ENCODE measurements around the gene ABHD12B.

The ABHD12B gene

DNA sequence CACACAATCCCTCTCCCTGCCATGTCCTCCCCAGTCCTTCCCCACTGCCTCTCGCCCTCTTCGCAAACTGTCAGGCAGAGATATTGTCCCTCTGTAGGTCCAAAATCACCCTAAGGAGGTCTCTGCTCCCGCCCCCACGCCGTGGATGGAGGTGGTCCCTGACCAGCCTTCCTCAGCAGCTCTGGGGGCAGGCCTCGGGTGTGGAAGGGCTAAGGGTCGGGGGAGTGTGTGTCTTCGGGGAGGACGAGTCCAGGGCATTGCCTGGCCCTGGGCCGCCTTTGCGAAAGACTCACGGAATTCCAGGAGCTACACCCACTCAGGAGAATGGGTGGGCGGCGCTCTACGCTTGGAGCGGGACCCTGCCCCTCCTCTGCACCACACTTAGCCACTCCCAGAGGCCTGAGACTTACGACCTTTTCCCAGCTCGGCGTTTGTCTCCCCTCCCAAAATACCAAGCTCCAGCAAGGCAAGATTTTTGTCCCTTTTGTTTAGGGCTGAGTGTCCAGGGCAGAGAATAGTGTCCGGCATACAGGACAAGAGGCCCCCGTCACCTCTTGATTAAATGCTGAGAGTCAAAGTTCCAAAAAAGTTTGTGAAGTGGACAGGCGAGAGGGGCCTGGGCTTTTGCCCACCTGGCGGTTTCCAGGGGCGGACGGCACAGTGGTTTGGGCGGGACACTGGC lies 71.5 kb downstream of the ABHD12B start:
- peak overlapping the region; percentile 49 for H3K4me3 Mint-ChIP-seq
- peaks cover 60% of the 10 kb centered on the region for H3K27me3 Mint-ChIP-seq
- no peak overlapping the region for H3K27ac Mint-ChIP-seq

DNA sequence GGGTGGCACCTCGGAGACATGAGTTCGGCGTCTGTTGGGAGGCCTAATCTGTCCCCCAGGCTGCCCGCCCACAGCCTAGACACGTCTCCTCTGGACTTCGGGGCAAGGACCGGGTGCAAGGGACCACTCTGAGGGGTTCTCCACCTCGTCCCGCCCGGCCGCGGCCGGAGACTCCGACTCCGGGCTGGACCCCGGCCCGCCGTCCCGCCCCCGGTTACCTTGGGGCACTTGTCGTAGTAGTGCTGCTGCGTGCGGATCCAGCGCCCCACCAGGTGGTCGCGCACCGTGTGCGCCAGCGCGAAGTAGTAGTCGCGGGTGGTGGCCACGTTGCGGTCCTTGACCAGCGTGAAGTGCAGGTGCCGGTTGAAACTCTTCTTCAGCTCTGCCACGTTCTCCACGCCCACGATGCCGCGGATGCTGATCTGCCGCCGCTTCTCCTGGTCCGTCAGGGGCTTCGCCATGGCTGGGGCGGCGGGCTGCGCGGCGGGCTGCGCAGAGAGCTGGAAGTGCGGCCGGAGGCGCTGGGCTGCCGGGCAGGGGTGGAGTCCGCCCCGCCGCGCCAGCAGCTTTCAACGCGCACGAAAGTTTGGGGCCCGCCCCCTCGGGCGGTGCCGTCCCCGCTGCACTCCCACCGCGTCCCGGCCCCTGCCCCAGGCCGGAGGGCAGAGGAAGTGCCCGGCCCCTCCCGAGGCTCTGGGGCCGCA lies 72.2 kb downstream of the ABHD12B start, which contains the start of gene PYGL:
Gene PYGL, minus strand, starts transcription at position 541 of the 704 bp plus-strand sequence. Its CDS starts 80 bp downstream, at position 461.
- Mint-ChIP-seq H3K4me1 (peaks cover 15% of the 10 kb centered on the region), H3K4me3 (peak within 1 kb of the TSS; percentile 71), H3K9me3 (no peaks in the 10 kb centered on the region), H3K27me3 (peaks cover 60% of the 10 kb centered on the region), H3K36me3 (peaks cover 2% of the 10 kb centered on the region), H3K27ac (no peak within 1 kb of the TSS)
- DNase-seq, result peak; percentile 46
- CTCF ChIA-PET, result interaction anchor here (1.1 kb wide), 1 partner anchor 15 kb away, joined by 4 read pairs; no protein-coding TSS in a partner anchor

More for the DNA sequence above, 71.5 kb downstream of the ABHD12B start:
- no peak for DNase-seq
- peaks cover 2% of the 10 kb centered on the region for H3K36me3 Mint-ChIP-seq
- CTCF ChIA-PET, result no interaction called here
- H3K9me3 Mint-ChIP-seq, result no peaks in the 10 kb centered on the region
- peaks cover 15% of the 10 kb centered on the region for H3K4me1 Mint-ChIP-seq

DNA sequence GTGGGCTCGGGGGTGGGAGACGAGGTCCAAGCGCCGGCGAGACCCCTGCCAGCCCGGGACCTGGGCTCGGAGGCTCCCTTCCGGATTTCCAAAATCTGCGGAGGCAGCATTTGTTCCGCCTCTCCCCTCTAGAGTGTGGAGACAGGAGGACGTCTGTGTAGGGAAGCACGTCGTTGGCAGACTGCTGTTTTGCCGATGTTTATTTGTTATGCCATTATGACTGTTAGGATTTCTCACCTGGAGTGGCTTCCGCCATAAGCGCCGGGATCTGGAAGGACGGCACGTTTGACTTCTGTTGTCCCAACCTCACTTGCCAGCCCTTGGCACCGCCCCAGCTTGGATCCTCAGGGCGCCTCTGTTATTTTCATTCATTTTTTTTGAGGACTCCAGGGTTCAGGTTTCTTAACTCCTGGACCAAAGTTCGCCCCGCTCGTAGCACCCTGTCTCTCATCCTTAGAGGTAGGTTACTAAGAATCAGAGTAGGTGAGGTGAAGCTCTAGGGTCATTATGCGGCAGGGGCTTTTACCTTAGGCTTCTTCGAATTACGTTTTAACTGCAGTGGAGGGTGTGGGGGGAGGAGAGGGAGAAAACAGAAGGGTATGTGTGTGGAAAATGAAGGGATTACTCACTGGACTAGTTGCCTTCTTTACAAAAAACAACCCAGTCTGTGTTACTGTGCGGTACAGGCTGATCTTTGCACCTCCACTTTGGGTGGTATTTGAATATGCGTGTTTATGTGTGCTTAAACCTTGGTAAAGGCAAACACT lies 73.0 kb downstream of the ABHD12B start:
- no peak overlapping the region for H3K27ac Mint-ChIP-seq
- CTCF ChIA-PET, result interaction anchor here (1.1 kb wide), 1 partner anchor 14 kb away, joined by 4 read pairs; no protein-coding TSS in a partner anchor
- peaks cover 60% of the 10 kb centered on the region for H3K27me3 Mint-ChIP-seq
- H3K4me3 Mint-ChIP-seq, result peak overlapping the region; percentile 71
- H3K9me3 Mint-ChIP-seq, result no peaks in the 10 kb centered on the region
- DNase-seq, result no peak
- H3K4me1 Mint-ChIP-seq, result peaks cover 15% of the 10 kb centered on the region
- H3K36me3 Mint-ChIP-seq, result peaks cover 2% of the 10 kb centered on the region

DNA sequence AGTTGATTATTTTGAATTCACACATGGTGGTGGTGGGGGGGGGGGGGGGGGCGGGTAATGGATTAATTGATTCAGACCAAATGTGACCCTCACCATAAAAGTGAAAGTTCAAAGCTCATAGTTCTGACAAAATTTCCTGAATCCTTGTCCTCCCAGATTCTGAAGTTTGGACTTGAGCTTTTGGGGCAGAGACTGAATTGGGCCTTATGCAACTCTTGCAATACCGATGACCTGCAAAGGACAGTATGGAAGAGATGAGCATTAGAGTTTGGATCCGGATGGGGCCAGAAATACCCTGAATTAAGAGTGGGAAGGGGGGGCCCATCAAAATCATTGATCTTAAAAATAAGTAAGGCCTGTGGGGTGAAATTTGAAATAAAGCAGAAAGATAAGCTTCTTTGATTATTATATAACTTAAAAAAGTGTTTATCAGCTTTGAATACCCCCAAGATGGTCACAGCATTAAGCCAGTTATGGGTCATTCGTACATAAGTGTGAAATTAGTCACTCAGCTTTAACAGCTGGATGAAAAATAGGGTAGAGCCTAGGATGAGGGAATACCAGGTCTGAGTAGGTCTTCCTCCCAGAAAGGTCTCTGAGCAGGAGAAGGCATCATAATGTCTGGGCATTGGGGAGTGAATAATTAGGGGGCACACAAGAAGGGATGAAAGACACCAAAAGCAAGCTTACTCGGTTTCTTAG lies 74.5 kb downstream of the ABHD12B start:
- Mint-ChIP-seq H3K4me3 (no peak overlapping the region), H3K27ac (no peak overlapping the region), H3K4me1 (peaks cover 15% of the 10 kb centered on the region), H3K9me3 (no peaks in the 10 kb centered on the region), H3K27me3 (peaks cover 52% of the 10 kb centered on the region), H3K36me3 (peaks cover 2% of the 10 kb centered on the region)
- CTCF ChIA-PET, result no interaction called here
- DNase-seq, result no peak

DNA sequence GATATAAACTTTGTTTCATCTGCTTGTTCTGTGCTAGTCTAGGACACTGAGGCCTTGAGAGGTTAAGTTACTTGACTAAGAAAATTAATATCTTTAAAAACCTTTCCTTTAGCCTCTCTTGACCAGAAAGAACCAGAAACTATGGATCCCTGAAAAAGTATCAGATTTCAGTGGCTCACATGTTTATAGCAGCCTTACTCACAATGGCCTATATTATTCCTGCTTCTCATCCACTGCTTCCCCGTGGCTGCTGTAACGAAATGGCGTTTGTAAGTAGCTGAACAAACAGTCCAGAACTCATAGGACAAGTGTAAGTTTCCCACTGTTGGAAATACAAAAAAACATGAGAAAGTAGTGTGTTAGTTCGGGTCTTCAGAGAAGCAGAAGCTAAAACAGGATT lies 75.6 kb downstream of the ABHD12B start:
- no peak for DNase-seq
- peaks cover 2% of the 10 kb centered on the region for H3K36me3 Mint-ChIP-seq
- H3K4me3 Mint-ChIP-seq, result no peak overlapping the region
- H3K4me1 Mint-ChIP-seq, result peaks cover 15% of the 10 kb centered on the region
- CTCF ChIA-PET, result no interaction called here
- peaks cover 48% of the 10 kb centered on the region for H3K27me3 Mint-ChIP-seq
- no peak overlapping the region for H3K27ac Mint-ChIP-seq
- H3K9me3 Mint-ChIP-seq, result no peaks in the 10 kb centered on the region

DNA sequence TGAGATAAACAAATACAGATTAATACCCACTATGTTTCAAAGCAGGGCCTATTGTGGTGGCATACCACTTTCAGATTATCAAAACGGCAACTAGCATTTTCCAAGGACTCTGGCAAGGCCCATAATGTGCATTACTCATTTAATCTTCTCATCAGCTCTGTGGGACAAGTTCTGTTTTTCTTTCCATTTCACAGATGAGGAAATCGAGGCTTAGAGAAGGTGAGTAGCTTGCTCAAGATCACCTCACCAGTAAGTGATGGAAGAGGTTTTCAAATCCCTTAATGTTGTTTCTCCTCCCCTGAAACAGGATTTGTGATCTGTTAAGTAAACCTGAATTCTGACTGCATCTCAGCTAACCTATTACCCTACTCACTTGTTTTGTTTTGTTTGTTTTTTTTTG lies 76.4 kb downstream of the ABHD12B start:
- no peak overlapping the region for H3K27ac Mint-ChIP-seq
- H3K9me3 Mint-ChIP-seq, result no peaks in the 10 kb centered on the region
- CTCF ChIA-PET, result no interaction called here
- H3K36me3 Mint-ChIP-seq, result peaks cover 2% of the 10 kb centered on the region
- peaks cover 12% of the 10 kb centered on the region for H3K4me1 Mint-ChIP-seq
- peaks cover 40% of the 10 kb centered on the region for H3K27me3 Mint-ChIP-seq
- no peak overlapping the region for H3K4me3 Mint-ChIP-seq
- DNase-seq, result no peak

DNA sequence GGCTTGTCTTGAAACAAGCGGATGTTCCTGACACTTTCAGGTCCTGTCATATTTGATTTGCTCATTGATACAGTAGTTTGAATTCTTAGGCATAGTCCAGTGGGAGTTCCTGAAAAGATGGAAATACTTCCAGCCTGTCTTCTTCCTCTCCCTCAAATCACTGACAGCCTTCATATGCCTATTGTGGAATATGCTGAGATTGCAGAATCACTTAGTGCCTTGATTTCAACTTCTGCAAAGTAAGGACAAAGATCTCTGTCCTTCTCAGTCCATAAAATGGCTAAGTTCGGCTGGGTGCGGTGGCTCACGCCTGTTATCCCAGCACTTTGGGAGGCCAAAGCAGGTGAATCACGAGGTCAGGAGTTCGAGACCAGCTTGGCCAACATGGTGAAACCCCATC lies 79.2 kb downstream of the ABHD12B start:
- CTCF ChIA-PET, result no interaction called here
- no peaks in the 10 kb centered on the region for H3K36me3 Mint-ChIP-seq
- no peaks in the 10 kb centered on the region for H3K4me1 Mint-ChIP-seq
- peaks cover 13% of the 10 kb centered on the region for H3K27me3 Mint-ChIP-seq
- H3K27ac Mint-ChIP-seq, result no peak overlapping the region
- no peaks in the 10 kb centered on the region for H3K9me3 Mint-ChIP-seq
- H3K4me3 Mint-ChIP-seq, result no peak overlapping the region
- no peak for DNase-seq

DNA sequence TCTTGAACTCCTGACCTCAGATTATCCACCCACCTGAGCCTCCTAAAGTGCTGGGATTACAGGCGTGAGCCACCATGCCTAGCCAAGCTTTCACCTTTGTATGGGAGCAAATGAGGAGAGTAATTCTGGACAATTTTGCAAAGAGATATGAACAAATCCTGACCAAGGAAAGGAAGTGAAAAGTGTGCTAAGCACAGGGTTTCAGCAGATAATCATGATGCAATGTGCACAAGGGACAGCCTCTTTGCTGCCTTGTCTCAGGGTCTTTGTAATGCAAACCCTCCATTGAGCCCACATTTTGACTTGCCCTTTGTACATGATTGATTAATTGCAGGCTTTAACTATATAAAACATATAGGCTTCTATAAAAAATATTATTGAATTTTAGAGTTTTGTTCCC lies 81.6 kb downstream of the ABHD12B start:
- H3K27ac Mint-ChIP-seq, result no peak overlapping the region
- H3K9me3 Mint-ChIP-seq, result no peaks in the 10 kb centered on the region
- H3K27me3 Mint-ChIP-seq, result peaks cover 6% of the 10 kb centered on the region
- H3K4me3 Mint-ChIP-seq, result no peak overlapping the region
- no peaks in the 10 kb centered on the region for H3K4me1 Mint-ChIP-seq
- H3K36me3 Mint-ChIP-seq, result no peaks in the 10 kb centered on the region
- DNase-seq, result no peak
- CTCF ChIA-PET, result interaction anchor here (0.9 kb wide), 1 partner anchor 265 kb away, joined by 4 read pairs; no protein-coding TSS in a partner anchor
